Fibroblast of skin of right biceps (primary cell): Measurements from ENCODE around the gene SDF4.
A peak's percentile ranks its signal among the peaks of the same experiment; 100 is the strongest.

Experiments used
- DNase-seq: peaks from one replicate; pipeline ENCODE4 v3.0.0-alpha.2; 2013

The SDF4 gene, protein sequence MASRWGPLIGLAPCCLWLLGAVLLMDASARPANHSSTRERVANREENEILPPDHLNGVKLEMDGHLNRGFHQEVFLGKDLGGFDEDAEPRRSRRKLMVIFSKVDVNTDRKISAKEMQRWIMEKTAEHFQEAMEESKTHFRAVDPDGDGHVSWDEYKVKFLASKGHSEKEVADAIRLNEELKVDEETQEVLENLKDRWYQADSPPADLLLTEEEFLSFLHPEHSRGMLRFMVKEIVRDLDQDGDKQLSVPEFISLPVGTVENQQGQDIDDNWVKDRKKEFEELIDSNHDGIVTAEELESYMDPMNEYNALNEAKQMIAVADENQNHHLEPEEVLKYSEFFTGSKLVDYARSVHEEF

DNA sequence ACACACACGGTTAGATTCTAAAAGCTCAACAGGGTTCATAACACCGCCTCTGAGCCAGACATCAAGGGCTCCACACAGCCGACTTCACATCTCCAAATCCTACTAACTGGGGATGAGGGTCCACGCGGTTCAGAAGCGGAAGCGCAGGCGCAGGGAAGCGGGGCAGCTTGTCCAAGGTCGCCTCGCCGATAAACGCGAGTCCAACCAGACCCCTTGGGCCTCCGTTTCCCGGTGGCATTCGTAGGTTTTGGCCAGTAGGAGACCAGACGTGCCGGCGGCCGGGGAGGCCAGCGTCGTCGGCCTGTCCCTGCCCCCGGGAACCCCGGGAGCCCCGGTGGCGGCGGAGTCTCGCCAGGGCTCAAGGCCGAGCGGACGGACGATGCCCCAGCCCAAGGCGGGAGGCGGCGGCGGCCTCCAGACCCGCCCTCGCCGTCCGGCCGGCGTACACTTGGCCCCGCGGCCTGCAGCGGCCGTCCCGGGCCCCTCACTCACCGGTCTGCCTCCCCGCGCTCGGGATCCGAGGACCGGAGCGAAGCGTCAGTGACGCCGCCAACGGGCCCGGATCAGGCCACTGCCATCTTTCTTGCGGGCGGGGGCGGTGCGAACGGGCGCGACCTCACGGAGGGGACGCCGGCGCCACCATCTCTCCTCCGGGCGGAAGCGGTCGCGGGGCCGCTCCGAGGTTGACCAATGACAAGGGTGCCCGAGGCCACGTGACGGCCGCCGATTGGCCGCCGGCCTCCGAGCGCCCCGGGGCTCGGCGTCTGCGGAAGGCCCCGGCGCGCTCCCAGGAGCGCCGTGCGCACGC, at the start of gene SDF4:
TSS of gene SDF4 (minus strand) at position 602 of the 808 bp plus-strand sequence. CDS start 3,229 bp downstream, outside the sequence.
- peak; percentile 97 for DNase-seq

DNA sequence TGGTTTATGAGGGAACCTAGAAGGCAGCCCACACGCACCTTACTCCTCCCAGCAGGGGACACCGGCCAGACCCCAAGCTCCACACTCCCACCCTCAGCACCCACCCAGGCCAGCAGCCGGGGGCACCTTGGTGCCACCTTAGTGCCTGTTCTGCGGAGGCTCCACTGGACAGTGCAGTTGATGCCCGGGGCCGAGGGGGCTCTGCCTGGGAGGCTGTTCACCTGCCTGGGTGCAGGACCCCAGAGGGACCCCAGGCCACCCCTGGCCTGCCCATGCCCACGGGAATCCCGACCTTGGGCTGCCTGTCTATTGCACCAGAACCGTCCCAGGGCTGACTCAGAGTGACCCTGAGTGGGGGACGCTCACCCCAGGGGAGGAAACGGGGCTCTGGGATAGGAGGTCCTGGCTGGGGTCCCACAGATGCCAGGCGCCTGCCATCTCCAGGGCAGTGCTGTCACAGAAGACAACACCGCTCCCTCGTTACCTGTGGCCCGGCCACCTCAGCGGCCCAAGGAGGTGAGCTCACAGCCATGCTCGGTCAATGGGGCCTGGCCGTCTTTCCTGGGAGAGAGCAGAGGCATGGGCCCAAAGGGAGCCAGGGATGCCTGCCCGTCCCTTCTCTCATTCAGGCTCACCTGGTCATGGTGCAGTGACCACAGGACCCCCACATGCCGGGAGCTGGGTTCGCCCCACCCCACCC, 49.1 kb upstream of the SDF4 start:
- DNase-seq: no peak

DNA sequence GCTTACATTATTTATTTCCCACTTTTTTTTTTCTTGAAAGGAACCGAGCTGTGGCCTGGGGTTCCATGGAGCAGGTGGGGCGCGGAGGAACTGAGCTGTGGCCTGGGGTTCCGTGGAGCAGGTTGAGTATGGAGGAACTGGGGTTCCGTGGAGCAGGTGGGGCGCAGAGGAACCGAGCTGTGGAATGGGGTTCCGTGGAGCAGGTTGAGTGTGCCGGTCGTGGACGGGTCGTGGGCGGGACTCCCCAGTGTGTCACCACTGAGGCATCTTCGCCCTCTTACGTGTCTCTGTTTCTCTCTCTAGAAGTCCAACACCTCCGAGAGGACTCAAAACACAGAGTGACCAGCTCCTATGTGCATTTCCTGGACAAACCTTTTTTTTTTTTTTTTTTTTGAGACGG, 47.2 kb upstream of the SDF4 start:
- DNase-seq: no peak

DNA sequence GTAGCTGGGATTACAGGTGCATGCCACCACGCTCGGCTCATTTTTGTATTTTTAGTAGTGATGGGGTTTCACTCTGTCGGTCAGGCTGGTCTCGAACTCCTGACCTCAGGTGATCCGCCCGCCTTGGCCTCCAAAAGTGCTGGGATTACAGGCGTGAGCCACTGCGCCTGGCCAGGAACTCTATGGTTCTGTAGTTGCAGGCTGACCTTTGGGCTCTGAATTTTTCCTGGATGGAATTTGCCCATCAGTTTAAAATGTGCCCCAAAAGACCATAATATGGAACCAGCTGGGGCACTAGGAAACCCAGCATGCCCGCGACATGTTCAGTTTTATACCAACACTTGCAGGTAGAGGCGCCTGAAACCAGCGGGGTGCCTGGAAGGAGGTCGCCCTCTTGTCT, 46.8 kb upstream of the SDF4 start:
- DNase-seq: no peak

DNA sequence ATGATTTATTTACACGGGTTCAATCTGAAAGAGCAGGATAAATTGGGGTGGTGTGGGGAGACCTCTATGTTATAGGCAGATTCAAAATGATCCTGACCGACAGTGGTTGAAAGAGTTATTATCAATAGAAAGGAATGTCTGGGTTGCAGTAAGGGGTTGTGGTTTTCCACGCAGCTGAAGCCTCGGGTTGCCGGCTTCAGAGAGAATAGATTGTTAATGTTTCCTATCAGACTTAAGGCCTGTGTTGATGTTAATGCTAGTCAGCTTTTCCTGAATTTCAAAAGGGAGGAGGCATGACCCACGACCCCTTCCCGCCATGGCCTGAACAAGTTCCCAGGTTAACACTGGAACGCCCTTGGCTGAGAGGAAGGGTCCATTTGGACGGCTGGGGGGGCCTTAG, 44.0 kb upstream of the SDF4 start:
- no peak for DNase-seq

DNA sequence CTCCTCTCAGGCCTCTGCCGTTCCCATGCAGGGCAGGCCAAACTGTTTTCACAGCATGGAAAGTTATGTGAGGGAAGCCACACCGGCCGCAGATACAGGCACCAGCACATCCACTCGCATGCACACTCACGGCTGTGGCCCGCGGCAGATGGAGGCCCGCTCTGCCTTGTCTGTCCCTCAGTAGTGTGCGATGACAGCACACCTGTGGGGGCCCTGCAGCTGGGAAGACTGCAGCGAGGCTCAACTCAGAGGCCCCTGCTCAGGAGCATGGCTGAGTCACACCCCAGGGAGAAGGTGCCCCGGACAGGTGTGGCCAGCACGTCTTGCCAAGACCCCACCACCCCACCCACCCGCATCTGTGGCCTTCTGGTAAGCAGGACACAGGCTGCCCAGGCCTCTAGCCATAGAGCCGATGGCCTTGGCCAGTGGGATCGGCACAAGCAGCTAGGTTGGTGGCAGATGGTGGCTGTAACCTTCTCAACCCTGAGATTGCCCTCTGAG, 43.2 kb upstream of the SDF4 start:
- DNase-seq: no peak

DNA sequence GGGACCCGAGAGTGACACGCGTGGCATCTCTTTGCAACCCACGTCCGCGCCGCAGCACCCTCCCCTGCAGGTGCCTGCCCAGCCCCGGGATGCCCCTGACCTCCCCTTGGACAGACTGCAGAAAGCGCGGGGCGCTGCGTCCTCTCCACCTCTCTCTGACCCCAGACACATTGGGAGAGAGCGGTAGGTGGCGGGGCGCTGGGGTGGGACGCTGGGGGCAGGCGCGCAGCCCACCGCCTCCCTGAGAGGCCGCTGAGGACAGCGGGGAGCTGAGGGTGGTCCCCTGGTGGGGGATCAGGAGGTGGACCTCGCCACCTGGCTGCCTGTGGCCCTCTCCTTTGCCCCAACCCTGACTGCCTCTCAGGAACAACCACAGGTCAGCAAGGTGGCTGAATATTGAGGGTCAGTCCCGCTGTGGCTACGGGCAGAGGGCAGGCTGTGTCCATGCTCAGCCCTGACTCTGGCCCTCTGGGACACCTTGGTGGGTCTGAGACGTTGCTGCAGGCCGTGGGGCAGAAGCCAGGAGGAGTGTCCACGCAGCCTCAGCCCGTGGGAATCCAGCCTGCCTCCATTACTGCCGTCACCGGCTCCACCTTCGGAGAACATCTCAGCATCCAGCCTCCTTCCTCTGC, 42.6 kb upstream of the SDF4 start:
- no peak for DNase-seq

DNA sequence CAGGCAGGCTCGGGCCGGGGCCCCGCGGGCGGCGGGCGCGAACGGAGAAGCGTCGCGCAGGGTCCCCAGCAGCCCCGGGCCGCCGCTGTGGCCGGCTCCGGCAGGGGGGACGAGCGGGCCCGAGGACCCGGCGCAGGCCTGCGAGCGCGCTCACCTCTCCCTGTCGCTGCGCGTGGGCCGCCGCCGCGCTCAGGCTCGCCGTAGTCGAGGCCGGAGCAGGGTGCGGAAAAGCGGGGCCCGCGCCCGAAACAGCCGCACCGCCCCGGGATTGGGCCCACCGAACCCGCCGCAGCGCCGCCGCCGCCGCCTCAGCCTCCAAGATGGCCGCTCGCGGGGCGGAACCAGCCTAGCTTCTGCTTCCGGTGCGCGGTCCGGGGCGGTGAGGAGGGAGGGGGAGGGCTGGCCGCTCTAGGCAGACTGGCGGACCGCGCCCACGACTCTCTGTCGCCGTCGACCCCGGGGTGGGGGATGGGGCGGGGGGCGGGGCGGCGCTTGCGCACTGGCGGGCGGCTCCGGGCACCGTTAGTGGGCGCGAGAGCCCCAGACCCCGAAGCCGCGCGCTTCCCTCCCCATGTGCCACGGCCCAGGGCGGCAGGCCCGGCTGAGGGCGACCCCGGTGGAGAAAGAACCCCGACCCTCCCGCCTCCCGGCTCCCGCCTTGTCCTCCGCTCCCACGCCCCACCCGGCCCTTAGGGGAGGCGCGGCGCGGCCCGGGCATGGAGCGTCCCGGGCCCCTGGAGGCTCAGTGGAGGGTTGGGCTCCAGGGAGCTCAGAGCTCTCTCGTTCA, 41.9 kb upstream of the SDF4 start, which contains the start of gene UBE2J2:
TSS of gene UBE2J2 (minus strand) at position 343 of the 787 bp plus-strand sequence. CDS start 5,862 bp downstream, outside the sequence.
- peak; percentile 92 for DNase-seq

DNA sequence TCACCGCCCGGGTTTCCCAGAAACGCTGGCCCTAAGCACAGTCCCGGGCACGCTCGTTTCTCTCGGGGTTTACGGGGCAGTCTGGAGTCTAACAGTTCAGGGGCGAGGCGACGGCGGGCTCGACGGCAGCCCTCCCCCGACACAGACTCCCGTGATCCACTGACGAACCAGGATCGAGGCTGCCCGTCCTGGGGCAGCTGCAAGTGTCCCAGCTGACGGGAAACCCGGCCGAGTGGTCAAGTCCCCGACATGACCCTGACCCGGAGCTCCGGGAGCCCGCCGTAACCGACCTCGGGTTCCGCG, 41.4 kb upstream of the SDF4 start:
- no peak for DNase-seq

DNA sequence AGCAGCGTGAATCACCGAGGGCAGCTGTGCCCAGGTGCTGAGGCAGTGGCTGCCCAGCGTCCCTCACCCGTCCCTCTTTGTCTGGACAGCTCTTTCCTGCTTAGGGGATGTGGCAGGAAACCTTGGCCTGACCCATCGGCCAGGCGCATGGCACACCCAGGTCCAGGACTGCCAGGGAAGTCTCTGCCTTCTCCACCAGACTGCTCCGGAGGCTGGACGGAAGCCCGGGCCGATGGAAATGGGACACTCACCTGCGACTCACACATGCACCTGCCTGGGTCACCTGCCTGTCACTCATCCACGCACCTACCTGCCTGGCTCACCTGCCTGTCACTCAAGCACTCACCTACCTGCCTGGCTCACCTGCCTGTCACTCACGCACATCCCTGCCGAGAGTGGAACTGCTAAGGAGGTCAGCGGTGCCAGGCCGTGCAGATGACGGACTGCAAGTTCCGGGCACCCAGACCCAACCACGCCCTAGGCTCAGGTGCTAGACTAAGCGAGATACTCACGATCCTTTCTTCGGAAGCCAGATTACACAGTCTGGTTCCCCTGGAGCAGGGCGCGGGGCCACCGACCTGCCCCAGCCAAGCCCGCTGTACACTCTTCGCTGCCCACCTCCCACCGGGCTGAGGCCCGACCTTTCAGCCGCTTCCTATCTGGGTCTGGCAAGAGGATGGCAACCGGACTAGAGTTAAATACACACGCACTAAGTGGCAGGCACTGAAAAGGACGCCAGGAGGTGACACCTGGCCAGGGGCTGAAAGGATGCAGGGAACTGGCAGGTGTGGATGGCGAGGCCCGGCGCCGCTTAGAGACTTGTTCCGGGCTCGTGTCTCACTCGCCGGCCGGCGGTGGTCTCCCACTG, 40.8 kb upstream of the SDF4 start:
- DNase-seq: no peak

DNA sequence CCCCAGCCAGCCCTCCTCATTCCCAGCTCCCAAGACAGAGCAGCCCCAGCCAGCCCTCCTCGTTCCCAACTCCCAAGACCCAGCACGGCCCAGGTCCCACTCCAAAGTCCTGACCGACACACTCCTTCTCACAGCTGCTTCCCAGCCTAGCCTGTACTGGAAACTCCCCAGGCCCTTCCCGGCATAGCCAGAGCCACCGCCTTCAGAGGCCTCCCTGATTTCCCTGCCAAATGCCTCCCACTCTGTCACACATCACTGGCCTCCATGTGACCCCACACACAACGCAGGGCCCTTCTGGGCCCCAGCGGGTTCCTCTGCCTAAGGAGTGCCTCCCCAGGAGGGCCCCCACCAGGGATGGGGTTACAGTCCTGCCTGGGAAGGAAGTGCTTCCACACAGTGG, 39.0 kb upstream of the SDF4 start:
- DNase-seq: no peak

DNA sequence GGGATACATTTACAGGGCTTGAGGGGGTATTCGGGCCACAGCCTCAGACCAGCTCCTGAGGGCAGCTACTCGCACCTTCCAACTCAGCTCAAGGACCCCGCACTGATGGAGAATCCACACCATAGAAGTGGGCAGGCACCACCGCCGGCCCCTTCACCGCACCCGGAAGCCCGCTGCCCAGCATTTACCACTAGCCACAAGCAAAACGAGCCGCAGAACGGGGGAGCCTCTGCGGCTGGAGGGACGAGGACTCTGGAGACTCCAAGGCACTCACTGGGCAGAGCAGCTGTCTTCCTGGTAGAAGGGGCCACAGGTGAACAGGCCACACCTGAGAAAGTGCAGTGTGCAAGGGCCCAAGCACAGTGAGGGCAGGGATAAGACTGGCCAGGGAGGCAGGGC, 36.5 kb upstream of the SDF4 start:
- no peak for DNase-seq

DNA sequence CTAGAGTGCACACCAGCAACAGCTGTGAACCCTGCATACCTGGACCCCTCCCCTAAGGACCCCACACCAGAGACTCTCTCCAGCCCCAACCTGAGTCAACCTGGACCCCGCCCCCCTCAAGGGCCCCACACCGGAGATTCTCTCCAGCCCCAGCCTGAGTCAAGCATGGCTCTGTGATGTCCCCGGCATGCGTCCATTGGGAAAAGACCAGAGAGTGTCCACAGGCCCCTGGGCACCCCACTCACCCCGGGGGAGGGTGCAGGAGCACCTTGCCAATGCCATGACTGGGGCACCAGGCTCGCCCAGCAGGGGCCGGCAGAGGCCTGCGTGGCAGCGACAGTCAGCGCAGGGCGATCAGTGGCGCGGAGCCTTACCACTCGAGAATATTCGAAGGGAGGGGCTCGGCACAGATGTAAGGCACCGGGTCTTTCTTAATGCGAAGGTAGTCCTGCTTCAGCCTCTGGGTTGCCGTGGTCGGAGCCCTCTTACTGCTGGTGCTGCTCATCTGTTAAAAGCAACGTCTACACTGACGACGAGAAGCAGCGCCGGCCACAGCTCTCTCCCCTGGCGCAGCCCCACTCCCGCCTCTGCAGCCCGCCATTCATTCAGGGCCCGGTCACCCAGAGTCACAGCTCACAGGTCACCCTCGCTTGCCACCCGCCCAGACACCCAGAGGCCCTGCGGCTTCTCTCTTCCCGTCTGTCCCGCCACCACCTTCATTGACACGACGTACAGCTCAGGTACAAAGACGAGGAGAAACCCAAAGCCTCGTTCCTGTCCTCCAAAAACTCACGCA, 35.9 kb upstream of the SDF4 start:
- no peak for DNase-seq

DNA sequence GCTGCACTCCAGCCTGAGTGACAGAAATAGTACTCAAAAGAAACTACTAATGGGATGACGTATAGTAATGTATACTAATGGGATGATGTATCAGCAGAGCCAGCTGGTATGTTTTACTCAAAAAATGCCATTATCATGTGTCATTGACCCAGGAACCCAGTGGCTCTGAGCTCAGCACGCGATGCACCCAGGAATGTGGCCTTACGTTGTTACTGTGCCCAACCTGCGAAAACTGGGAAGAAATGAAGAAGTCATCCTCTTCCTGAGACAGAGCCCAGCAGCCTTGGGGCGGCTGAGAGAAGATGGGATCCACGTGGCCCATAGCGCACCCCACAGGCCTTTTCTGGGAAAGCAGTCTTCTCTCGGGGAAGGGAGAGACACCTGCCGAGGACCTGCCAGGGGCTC, 33.1 kb upstream of the SDF4 start:
- peak; percentile 100 for DNase-seq

DNA sequence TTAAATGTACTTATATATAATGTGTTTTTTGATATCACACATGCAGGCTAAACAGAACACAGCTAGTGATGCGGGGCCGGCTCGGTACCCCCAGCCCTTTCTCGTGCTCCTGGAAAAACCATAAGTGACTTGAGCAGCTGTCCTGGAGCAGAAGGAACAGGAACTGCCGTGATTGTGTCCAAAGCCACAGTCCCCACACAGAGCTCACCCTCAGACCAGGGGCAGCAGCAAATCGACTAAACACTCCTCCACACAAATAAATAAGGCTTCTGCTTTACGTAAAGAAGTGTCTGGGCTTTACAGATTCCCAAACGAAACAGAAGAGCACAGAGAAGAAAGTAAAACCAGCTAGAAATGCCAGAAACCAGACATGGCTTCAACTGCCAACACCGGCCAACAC, 32.2 kb upstream of the SDF4 start:
- no peak for DNase-seq

DNA sequence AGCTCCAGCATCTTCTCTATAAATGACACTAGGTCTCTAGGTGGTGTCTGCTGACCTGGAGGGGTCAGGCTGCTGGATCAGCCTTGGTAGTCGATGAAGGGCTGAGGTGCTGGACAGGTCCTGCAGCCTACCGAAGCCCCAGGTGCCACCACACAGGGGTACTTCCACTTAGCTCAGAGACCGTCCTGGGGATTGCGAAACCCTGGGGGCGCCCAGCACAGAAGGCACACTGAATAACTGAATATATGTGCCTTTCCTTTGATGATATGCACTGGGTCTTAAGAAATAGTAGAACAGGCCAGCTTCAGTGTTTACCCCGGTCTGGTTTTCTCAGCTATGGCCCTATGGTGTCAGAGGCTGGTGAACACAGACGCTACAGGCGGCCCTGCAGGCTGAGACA, 31.0 kb upstream of the SDF4 start:
- no peak for DNase-seq

DNA sequence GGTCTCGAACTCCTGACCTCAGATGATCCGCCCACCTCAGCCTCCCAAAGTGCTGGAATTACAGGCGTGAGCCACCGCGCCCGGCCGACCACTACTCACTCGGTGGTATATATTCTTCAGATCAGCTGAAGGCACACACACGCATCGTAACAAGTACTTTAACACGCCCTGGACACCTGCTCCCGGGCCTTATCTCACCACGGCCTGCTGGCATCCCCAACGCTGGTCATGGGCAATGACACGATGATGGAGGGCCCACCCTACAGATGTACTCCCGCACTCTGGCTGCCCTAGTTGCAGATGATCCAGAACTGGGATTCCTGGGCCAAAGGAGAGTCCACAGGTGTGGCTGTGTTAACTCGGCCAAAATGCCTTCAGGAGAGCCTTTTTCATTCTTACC, 30.3 kb upstream of the SDF4 start:
- no peak for DNase-seq

DNA sequence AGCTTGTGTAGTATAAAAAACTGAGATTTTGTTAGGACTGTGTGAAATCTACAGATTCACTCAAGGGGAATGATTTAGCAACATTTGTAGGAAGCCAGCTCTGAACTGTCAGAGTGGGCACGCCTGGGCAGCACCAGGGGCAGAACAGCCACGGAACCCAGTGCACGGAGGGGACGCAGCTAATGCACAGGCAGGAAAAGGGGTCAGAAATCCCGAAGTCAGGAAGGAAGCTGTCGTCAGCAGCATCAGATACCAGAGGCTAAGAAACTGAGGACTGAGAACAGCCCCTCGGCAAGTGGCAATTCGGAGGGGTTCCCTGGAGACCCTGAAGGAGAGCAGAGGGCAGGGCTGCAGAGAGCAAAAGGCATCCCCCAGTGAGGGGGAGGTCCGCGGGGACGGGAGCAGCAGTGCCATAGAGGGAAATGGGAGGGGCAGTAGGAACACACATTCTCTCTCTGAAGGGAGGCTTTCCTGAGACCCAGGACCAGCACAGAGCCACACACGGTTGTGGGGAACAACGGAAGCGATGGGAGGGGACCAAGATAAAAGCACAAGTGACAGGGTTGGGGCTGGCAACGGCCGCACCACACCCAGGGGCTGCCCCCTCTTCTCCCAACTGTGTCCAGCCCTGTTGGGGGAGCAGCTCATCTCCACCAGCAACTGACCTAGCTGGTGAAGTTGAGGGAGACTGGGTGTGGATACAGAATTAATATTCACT, 29.2 kb upstream of the SDF4 start:
- no peak for DNase-seq

DNA sequence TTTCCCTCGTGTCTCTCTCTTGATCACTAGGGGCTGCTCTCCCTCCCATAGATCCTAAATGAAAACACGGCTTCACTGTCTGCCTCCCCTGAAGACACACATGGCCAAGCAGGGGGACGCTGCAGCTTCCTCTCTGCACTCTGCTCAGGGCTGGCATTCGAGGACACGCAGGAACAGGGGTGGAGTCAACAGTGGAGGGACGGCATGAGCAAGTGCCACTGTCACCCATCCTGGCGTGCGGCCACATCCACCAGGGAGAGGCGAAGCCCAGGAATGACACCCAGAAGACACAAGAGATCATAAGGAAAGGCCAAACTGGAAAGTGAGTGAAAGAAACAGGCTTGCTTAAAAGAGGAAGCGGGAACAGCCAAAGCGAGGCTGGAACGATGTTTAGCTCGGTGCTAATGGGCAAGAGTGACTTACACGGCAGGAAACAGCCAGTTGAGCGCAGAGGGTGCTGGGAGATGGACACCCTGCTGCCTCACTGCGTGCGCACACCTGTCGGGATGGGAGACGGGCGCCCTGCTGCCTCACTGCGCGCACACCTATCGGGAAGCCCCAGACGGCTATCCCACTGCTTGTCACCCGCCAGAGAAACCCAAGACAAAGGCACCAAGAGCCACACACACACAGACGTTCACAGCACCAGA, 28.3 kb upstream of the SDF4 start:
- no peak for DNase-seq
